Smooth muscle cell (in vitro differentiated cells): Measurements from ENCODE around the gene C16orf78. TPM values are rescaled to one million over a fixed set of nuclear protein-coding genes. Genes with fewer than 3 reads are reported as not detected.

Experiments
- DNase-seq: peaks from one replicate; lab custom pipeline; 2025; ENCODE audit not compliant: unreplicated experiment; lab: John Stamatoyannopoulos, UW
- H2AFZ ChIP-seq: fragments of 200-600 bp; sonication (generic); 2 replicates; pipeline ENCODE4 v1.6.0; 2016; ENCODE audit warnings: antibody characterized with exemption, low read depth, mild to moderate bottlenecking
- H3F3A ChIP-seq: fragments of 200-600 bp; sonication (generic); 2 replicates; pipeline ENCODE4 v1.6.0; 2017; ENCODE audit warnings: antibody characterized with exemption, low read depth
- H3K27ac ChIP-seq: fragments of 200-600 bp; sonication (generic); 2 replicates; pipeline ENCODE4 v1.5.1; 2016; ENCODE audit warnings: low read depth, mild to moderate bottlenecking
- H3K27me3 ChIP-seq: fragments of 200-600 bp; sonication (generic); 2 replicates; pipeline ENCODE4 v1.6.1; 2016; ENCODE audit warnings: low read depth, mild to moderate bottlenecking
- H3K36me3 ChIP-seq: fragments of 200-600 bp; sonication (generic); 2 replicates; pipeline ENCODE4 v1.5.1; 2016; ENCODE audit warnings: low read depth
- H3K4me1 ChIP-seq: fragments of 200-600 bp; sonication (generic); 2 replicates; pipeline ENCODE4 v1.5.1; 2016; ENCODE audit warnings: low read depth
- H3K4me2 ChIP-seq: fragments of 200-600 bp; sonication (generic); 2 replicates; pipeline ENCODE4 v1.6.0; 2016; ENCODE audit warnings: mild to moderate bottlenecking
- H3K4me3 ChIP-seq: fragments of 200-600 bp; sonication (generic); 2 replicates; pipeline ENCODE4 v1.5.1; 2016; ENCODE audit warnings: mild to moderate bottlenecking
- H3K79me2 ChIP-seq: fragments of 200-600 bp; sonication (generic); 2 replicates; pipeline ENCODE4 v1.6.0; 2016; ENCODE audit warnings: low read depth, mild to moderate bottlenecking
- H3K9ac ChIP-seq: fragments of 200-600 bp; sonication (generic); 2 replicates; pipeline ENCODE4 v1.6.0; 2016; ENCODE audit warnings: low read depth
- H3K9me3 ChIP-seq: fragments of 200-600 bp; sonication (generic); replicated peaks from 2 replicates; pipeline ENCODE4 v1.5.1; 2016; ENCODE audit warnings: low read depth
- H4K20me1 ChIP-seq: fragments of 200-600 bp; sonication (generic); 2 replicates; pipeline ENCODE4 v1.6.0; 2016; ENCODE audit warnings: low read depth
- WGBS: methylation state at CpG from one replicate; pipeline ENCODE4 v1.1.7; 2016; ENCODE audit warnings: low lambda C conversion rate; 5-methylcytosine and 5-hydroxymethylcytosine counted together
- polyA plus RNA-seq: library from polyadenylated mRNA; unstranded; fragments of >200 nt; fragmentation: Nextera tagmentation; extraction: Ambion mirVana; gene quantifications from 2 replicates; pipeline ENCODE4 v1.2.1, GENCODE V29; 2016
- total RNA-seq: library from RNA; depleted of rRNA; stranded (reverse); fragments of >200 nt; gene quantifications from 2 replicates; pipeline ENCODE4 v1.2.3, GENCODE V29; 2014
- TF ChIP-seq, protein P1 (sequence below): fragments of 200-600 bp; sonication (generic); IDR thresholded peaks from 2 replicates; pipeline ENCODE4 v1.5.1; 2017; ENCODE audit warnings: borderline replicate concordance, mild to moderate bottlenecking, antibody characterized with exemption; ENCODE audit not compliant: insufficient read depth, poor library complexity, severe bottlenecking

C16orf78 gene
- total and polyA plus RNA-seq, 2 experiments from 2014 or later, result not detected

DNA sequence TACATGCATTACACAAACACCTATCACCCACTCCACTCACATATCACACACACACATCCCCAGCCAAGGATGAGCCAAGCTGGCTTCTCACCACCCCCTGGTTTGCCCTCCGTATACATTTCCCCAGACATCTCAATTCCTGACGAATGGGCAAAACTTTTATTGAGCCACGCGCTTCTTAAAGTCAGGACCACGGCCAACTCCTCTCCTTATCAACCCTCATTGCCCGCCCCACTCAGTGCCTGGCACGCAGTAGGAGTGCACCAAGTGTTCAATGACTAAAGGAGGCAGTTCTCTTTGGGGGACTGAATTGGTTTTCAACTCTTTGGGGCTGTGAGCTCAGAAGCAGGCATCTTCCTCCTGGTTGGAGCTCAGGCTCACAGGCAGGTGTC, 22.5 kb upstream of the C16orf78 start:
- Histone ChIP-seq H4K20me1 (no peaks in the 10 kb centered on the region), H3K36me3 (no peaks in the 10 kb centered on the region), H3K27me3 (peaks cover 10% of the 10 kb centered on the region), H2AFZ (no peak overlapping the region), H3K4me1 (no peaks in the 10 kb centered on the region), H3K4me2 (no peak overlapping the region), H3K9ac (no peak overlapping the region), H3K9me3 (no peaks in the 10 kb centered on the region), H3F3A (no peaks in the 10 kb centered on the region), H3K4me3 (no peak overlapping the region), H3K27ac (no peak overlapping the region), H3K79me2 (no peaks in the 10 kb centered on the region)
- TF ChIP-seq, protein P1, sequence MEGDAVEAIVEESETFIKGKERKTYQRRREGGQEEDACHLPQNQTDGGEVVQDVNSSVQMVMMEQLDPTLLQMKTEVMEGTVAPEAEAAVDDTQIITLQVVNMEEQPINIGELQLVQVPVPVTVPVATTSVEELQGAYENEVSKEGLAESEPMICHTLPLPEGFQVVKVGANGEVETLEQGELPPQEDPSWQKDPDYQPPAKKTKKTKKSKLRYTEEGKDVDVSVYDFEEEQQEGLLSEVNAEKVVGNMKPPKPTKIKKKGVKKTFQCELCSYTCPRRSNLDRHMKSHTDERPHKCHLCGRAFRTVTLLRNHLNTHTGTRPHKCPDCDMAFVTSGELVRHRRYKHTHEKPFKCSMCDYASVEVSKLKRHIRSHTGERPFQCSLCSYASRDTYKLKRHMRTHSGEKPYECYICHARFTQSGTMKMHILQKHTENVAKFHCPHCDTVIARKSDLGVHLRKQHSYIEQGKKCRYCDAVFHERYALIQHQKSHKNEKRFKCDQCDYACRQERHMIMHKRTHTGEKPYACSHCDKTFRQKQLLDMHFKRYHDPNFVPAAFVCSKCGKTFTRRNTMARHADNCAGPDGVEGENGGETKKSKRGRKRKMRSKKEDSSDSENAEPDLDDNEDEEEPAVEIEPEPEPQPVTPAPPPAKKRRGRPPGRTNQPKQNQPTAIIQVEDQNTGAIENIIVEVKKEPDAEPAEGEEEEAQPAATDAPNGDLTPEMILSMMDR, result no peak
- DNase-seq, result no peak
- WGBS, result 41% methylated on average over 7 of the region's 7 CpGs

DNA sequence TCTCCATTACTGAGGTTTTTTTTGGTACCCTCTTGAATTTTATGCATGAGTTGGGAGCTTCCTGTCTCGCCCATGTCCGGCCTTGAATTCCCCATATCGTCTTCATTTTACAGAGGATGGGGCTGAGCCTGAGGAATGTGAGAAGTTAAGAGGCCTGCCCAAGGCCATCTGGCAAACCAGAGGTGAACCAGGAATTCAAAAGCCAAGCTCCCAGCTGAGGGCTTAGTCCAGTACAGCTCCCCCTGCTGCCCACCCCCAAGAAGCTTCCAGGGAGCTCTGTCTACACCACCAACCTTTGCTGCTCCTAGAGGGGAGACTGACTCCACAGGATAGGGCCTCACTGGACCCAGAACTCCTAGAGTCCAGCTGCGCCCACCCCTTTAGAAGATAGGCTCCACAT, 20.7 kb upstream of the C16orf78 start:
- TF ChIP-seq, protein P1, result peak; percentile 41
- H3K4me1 ChIP-seq, result no peaks in the 10 kb centered on the region
- H3K9ac ChIP-seq, result no peak overlapping the region
- no peaks in the 10 kb centered on the region for H3F3A ChIP-seq
- no peak overlapping the region for H3K4me2 ChIP-seq
- H3K4me3 ChIP-seq, result no peak overlapping the region
- no peaks in the 10 kb centered on the region for H3K79me2 ChIP-seq
- no peaks in the 10 kb centered on the region for H4K20me1 ChIP-seq
- no peaks in the 10 kb centered on the region for H3K36me3 ChIP-seq
- no peak for DNase-seq
- peaks cover 10% of the 10 kb centered on the region for H3K27me3 ChIP-seq
- H2AFZ ChIP-seq, result no peak overlapping the region
- WGBS, result 46% methylated on average over 4 of the region's 4 CpGs
- no peak overlapping the region for H3K27ac ChIP-seq
- no peaks in the 10 kb centered on the region for H3K9me3 ChIP-seq

DNA sequence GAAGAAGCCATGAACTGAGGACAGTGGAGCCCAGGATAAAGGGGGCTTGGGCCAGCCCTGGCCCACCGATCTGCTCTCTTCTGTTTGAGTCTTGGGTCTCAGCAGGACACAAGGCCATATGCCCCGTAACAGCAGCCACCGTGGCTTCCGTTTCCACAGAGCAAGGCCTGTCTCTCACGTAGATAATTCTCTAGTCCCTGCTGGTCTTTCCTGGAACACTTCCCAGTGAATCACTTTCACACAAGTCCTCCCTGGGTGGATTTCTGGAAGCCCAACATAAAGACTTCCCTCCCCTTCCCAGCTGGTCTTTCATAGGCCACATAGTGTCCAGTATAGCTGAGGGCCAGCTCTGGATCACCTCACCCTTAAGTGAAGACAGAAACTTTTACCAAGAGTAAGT, 19.9 kb upstream of the C16orf78 start:
- no peaks in the 10 kb centered on the region for H3F3A ChIP-seq
- no peak overlapping the region for H2AFZ ChIP-seq
- no peak overlapping the region for H3K9ac ChIP-seq
- H3K9me3 ChIP-seq, result no peaks in the 10 kb centered on the region
- H3K27me3 ChIP-seq, result peaks cover 7% of the 10 kb centered on the region
- H3K4me2 ChIP-seq, result no peak overlapping the region
- H4K20me1 ChIP-seq, result no peaks in the 10 kb centered on the region
- no peaks in the 10 kb centered on the region for H3K36me3 ChIP-seq
- no peak overlapping the region for H3K4me3 ChIP-seq
- no peak overlapping the region for H3K27ac ChIP-seq
- no peaks in the 10 kb centered on the region for H3K79me2 ChIP-seq
- TF ChIP-seq, protein P1, result no peak
- no peak for DNase-seq
- 77% methylated on average over 5 of the region's 5 CpGs for WGBS
- no peaks in the 10 kb centered on the region for H3K4me1 ChIP-seq

DNA sequence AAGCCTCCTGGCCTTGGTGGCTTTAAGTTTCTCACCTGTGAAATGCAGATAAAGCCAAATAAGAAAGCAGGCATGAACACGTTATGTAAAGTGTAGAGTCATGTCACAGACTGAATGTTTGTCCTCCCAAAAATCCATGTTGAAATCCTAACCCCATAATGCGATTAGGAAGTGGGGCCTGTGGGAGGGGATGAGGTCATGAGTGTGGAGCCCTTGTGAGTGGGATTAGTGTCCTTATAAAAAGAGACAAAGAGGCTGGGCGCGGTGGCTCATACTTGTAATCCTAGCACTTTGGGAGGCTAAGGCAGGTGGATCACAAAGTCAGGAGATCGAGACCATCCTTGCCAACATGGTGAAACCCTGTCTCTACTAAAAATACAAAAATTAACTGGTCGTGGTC, 19.5 kb upstream of the C16orf78 start:
- Histone ChIP-seq H4K20me1 (no peaks in the 10 kb centered on the region), H3K79me2 (no peaks in the 10 kb centered on the region), H3K9me3 (no peaks in the 10 kb centered on the region), H3K27me3 (peaks cover 3% of the 10 kb centered on the region), H3F3A (no peaks in the 10 kb centered on the region), H3K4me1 (no peaks in the 10 kb centered on the region), H3K36me3 (no peaks in the 10 kb centered on the region), H2AFZ (no peak overlapping the region), H3K4me3 (no peak overlapping the region), H3K27ac (no peak overlapping the region), H3K4me2 (no peak overlapping the region), H3K9ac (no peak overlapping the region)
- DNase-seq, result no peak
- WGBS, result 76% methylated on average over 6 of the region's 6 CpGs
- TF ChIP-seq, protein P1, result no peak
